HG03558 (cell line): ENCODE data around the gene TOR4A.
"Not testable (repeated sequence)": the region's sequence is repeated elsewhere in the genome, so short reads cannot be mapped to it uniquely, and the experiment has no call there.

Experiments used
- ATAC-seq: cut with Tn5 transposase; IDR thresholded peaks from one replicate; pipeline ENCODE4 v1.9.1; 2021; ENCODE audit warnings: moderate number of reproducible peaks; ENCODE audit not compliant: unreplicated experiment; ENCODE audit errors: extremely low read depth

Gene TOR4A

DNA sequence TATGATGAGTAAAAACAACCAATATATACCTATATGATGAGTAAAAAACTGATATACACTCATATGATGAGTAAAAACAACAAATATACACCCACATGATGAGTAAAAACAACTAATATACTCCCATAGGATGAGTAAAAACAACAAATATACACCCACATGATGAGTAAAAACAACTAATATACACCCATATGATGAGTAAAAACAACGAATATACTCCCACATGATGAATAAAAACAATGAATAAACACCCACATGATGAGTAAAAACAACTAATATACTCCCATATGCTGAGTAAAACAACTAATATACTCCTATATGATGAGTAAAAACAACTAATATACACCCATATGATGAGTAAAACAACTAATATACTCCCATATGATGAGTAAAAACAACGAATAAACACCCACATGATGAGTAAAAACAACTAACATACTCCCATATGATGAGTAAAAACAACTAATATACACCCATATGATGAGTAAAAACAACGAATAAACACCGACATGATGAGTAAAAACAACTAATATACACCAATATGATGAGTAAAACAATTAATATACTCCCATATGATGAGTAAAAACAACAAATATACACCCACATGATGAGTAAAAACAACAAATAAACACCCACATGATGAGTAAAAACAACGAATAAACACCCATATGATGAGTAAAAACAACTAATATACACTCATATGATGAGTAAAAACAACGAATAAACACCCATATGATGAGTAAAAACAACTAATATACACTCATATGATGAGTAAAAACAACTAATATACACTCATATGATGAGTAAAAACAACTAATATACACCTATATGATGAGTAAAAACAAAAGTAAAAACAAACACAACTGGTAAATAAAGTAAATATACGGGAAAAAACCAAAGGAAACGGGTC lies 50.4 kb downstream of the TOR4A start:
- not testable (repeated sequence) for ATAC-seq

DNA sequence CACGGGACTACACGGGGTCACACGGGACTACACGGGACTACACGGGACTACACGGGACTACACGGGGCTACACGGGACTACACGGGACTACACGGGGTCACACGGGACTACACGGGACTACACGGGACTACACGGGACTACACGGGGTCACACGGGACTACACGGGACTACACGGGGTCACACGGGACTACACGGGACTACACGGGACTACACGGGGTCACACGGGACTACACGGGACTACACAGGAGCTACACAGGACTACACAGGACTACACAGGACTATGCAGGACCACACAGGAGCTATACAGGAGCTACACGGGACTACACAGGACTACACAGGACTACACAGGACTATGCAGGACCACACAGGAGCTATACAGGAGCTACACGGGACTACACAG lies 52.1 kb downstream of the TOR4A start:
- ATAC-seq: not testable (repeated sequence)

DNA sequence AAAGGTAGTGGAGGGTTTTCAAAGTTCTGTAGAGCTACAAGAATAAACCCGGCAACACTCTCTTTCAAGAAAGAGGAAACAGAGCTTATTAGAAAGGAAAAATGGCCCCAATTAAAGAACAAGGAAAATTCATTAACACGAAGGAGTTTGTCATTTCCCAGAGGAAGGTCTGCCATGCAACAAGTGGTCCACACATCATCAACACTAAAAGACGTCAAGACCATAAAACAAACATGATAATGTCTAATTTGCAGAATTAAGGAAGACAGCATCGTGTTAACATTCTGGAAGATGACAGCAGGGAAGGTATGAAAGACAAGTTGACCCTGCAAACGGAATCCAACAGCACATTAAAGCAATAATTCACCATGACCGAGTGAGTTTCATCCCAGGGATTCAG lies 53.2 kb downstream of the TOR4A start:
- ATAC-seq: no peak

DNA sequence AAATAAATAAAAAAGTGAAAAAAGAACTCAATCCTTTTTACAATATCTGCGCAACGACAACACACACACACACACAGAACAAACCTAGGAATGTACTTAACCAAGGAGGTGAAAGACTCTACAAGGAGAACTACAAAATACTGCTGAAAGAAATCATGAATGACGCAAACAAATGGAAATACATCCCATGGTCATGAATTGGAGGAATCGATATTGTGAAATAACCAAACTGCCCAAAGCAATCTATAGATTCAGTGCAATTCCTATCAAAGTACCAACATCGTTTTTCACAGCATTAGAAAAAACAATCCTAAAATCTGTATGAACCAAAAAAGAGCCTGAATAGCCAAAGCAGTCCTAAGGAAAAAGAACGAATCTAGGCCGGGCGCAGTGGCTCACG lies 54.4 kb downstream of the TOR4A start:
- ATAC-seq: no peak
